Tongue (tissue), 2 donors: ENCODE measurements around the gene RHOBTB3. TPM values are rescaled to one million over a fixed set of nuclear protein-coding genes. Genes with fewer than 3 reads are reported as not detected.

ENCODE experiments used
- DNase-seq: peaks from one replicate; pipeline ENCODE4 v3.0.0-alpha.2; 2015
- total RNA-seq: library from RNA; depleted of rRNA; stranded (reverse); fragments of >200 nt; gene quantifications from one replicate; pipeline ENCODE4 v1.2.3, GENCODE V29; 2014

RHOBTB3 gene
- total RNA-seq, 1 donor from 2014 or later = 188 TPM

GRCh38 chr5:95841914-95842812 lies 111.0 kb downstream of the RHOBTB3 start:
- no peak for DNase-seq

GRCh38 chr5:95842854-95843544 lies 111.9 kb downstream of the RHOBTB3 start:
- DNase-seq = no peak

- DNase-seq = no peak
Observed at GRCh38 chr5:95843733-95844223, 112.6 kb downstream of the RHOBTB3 start.

GRCh38 chr5:95845391-95845790 lies 114.3 kb downstream of the RHOBTB3 start:
- no peak for DNase-seq

Other genes starting within 250 kb of the RHOBTB3 start
- 153 TPM for gene SKIC3, start 176.4 kb upstream of the RHOBTB3 start, total RNA-seq
- gene ARSK, start 176.2 kb upstream of the RHOBTB3 start, total RNA-seq = 11.0 TPM
- not detected for gene GPR150, start 111.2 kb upstream of the RHOBTB3 start, total RNA-seq
- 0.62 TPM for gene RFESD, start 84.6 kb upstream of the RHOBTB3 start, total RNA-seq
- gene SPATA9, start 48.3 kb upstream of the RHOBTB3 start, total RNA-seq = not detected
- 4.2 TPM for gene GLRX, start 91.4 kb downstream of the RHOBTB3 start, total RNA-seq
- gene ELL2, start 230.5 kb downstream of the RHOBTB3 start, total RNA-seq = 59.6 TPM